Activated CD8-positive, alpha-beta memory T cell treated with anti-CD3 and anti-CD28 coated beads, Interleukin-2, amount 50 U/mL, for 24 hours (primary cell): ENCODE measurements around the gene ARHGAP15.

ENCODE experiments used
- DNase-seq: peaks from one replicate; pipeline ENCODE4 v3.0.0-alpha.2; 2020; ENCODE audit errors: extremely low read depth

Gene ARHGAP15

DNA sequence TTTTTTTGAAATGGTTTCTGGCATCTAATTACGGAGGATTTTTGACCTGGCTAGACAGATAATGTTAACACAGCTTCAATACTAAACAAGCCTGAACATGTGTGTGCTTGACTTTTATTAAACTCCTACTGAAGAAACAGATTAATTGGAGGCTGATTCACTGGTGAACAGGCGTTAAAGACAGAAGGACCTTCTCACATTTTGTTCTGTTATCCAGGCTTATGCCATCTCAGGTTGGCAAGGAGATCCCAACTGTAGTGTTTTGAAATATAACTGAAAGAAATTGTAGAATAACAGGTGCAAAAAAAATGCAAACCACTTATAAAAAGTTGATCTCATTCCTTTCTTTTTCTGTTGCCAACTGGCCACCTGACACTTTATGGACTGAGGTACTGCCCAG is 269.6 kb downstream of the ARHGAP15 start:
- no peak for DNase-seq

DNA sequence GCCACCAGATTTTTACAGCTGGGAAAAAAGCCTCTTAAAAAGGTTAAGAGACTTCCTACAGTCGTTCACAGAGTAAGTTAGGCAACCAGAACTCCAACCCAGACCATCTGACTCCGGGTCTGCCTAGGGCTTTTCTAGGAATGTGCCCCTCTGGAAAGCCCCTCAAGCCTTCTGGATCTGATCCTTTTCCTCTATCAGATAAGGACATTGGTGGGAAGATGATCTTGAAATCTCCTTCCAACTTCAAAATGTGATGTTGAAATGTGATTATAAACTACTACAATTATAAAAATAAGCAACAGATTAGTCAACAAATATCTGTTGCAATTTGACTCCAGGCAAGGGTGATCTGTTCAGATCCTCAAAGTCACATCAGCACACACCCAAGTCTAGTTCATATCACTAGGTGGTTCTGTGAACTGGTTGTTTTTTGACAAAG is 270.4 kb downstream of the ARHGAP15 start:
- DNase-seq = no peak

DNA sequence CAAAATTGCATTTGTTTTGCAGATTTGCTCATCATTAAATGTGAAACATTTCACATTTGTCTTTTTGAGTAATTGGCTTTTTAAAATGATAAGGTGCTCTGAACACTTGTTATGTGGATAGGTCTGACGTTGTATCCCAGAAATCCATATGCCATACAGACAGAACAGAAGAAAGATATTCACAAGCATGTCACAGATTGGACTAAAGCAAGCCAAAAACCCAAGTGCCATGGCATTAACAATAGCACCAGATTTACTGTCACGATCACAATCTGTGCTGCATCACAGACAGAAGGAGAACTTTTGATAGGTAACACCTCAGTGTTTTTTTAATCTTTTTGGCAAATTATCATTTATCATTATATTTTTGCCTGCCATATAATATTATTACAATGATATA is 272.6 kb downstream of the ARHGAP15 start:
- DNase-seq = no peak

DNA sequence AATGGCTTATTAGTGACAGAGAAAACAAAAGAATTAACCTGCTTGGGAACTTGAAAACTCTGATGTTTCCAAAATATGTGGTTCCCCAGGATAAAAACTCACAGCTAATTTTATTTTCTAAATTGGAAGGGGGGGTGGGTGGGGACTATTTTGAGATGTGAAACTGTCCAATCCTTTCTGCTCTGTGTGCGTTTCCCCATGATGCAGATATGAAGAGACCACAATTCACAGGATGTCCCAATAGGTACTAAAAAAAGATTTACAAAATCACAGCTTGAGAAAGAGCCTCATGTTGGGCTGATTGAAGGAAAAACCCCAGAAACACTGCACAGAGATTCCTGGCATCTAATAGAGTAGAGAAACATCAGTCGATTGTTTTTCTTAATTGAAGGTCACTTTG is 273.2 kb downstream of the ARHGAP15 start:
- DNase-seq = no peak

DNA sequence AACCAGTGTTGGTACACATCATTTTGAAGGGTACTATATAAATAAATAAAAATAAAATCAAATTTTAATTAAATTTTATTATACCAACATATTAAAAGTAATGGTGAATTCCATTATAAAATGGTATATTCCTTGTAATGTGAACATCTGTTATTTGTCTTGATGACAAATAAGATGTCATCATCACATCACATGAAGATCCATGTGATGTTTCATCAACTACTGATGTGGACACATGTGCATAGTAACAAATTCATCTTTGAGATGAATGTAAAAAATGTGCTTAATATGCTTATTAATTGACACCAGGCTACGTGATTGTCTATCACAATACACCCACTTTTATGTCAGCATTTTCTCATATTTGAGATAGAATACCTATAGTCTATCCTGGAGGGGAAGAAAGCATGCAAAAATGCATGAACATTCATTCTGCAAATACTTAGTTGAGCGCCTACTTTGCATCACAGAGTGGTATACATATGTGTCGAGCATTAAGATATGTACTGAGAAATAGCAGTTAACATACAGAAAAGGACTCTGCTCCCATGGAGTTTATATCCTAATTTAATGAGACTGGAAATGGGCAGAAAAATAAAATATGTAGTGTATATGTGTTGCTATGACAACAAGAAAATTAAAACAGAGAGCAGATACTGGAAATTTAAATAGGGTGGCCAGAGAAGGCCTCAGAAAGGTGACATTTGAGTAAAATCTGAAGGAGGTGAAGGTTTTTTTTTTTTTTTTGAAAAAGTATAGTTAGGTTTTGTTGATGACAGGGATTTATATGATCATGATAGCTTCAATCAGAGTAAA is 281.1 kb downstream of the ARHGAP15 start:
- DNase-seq = no peak

DNA sequence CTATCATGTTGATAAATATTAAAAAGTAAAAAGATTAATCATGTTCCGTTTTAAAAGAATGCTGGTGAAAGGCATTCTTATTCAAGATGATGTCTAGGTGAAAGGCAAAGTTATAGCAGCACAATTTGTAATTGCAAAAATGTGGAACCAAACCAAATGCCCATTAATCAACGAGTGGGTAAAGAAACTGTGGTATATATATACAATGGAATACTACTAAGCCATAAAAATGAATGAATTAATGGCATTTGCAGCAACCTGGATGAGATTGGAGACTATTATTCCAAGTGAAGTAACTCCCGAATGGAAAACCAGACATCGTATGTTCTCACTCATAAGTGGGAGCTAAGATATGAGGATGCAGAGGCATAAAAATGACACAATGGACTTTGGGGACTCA is 286.4 kb downstream of the ARHGAP15 start:
- DNase-seq = no peak

DNA sequence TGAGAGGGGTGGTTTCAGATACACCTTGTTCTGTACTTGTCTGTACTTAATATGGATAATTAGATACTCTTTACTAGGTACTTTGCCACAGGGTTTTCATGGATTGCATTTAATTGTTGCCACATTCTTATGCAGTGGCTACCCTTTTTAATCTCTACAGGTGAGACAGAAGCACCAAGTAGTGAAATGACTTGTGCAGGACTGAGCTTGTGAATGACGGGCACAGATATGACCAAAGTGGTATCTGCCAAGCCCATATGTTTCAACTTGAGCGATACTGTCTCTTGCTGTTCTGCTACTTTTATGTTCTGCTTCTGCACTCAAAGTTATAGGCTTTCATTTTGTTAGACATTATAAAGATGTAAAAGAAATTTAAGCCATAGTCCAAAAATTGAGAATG is 288.2 kb downstream of the ARHGAP15 start:
- no peak for DNase-seq

DNA sequence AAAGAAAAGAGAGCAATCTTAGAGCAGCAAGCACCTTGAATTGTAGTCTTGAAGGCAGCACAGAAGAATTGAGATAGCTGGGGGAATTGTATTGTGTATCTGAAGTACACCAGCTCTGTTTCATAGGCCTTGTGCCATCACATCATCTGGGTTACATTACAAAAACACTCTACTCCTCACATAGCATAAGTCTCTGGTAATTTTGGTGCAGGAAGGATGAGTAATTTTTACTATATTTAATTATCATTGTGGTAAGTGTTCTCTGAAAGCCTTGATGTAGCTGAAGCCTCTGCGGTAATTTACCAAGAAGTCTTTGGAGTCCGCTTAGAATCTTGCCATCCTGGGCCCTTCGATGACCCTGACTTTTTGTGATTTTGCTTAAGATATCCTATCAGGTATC is 291.1 kb downstream of the ARHGAP15 start:
- DNase-seq = no peak

DNA sequence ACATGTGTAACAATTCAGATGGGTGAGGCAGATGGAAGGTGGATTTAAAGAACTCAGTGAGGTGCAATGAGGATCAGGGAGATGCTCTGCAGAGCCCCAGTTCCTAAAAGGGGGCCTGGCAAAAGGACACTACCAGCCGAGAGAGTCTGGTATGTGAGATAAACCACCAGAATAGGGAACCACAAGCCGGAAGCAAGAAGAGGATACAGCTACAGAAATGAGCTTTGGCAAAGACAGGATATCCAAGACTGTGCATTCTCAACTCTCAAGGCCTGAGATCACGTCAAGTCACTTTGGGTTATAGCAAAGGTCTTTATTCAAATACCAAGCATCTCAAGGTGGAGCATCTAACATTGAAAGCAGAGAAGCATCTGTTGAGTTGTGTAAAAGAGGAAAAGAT is 293.5 kb downstream of the ARHGAP15 start:
- DNase-seq = no peak

DNA sequence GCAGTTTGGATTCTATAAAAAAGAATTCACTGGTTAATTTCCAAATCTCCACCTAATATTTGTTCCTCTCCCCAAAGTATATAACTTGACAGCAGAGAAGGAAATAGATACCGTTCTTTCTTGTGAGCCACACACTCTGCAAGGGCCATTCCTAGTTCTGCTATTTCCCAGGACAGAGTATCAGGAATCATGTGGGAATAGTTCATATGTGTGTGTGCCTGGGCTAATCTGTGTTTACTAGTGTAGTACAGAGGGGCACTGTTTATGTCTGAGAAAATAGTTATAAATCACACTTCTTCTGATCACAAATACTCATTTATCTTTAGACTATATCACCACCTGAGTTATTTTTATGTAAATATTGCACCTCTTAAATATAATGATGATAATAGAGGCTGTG is 296.7 kb downstream of the ARHGAP15 start:
- no peak for DNase-seq

DNA sequence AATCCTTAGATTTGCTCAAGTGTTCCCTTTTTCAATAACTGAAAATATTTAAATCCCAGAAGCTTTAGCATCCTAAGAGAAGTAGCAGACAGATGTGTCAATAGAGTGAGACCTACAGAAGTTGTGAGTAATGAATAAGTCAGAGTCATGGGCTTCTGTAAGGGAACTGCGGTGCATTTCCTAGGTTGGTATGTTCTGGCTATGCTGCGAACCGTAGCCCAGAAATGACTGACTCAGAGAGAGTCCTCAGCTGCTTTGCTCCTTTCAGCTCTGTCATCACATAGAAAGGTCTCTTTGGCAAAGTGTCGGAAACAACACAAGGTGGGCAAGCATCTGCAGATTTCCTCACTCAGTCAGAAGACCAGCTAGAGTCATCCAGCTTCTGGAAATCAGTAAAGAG is 297.1 kb downstream of the ARHGAP15 start:
- DNase-seq = no peak

DNA sequence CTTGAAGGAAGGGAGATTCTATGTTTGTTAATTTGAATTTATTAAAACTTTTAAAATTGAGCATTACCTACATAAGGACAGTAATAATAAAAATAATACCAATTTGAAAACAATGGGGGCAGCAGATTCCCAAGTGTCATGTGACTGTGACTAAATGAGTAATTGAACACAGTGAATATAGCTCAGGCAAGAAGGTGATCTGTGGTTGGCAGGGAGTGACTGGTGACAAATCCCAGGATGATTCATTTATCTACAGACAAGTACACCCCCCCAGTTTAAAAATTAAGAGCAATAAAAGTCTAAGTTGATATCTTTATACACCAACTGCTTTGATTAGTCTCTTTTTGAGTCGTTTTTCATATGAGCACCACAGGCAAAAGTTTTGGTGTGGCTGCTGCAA is 299.5 kb downstream of the ARHGAP15 start:
- no peak for DNase-seq

DNA sequence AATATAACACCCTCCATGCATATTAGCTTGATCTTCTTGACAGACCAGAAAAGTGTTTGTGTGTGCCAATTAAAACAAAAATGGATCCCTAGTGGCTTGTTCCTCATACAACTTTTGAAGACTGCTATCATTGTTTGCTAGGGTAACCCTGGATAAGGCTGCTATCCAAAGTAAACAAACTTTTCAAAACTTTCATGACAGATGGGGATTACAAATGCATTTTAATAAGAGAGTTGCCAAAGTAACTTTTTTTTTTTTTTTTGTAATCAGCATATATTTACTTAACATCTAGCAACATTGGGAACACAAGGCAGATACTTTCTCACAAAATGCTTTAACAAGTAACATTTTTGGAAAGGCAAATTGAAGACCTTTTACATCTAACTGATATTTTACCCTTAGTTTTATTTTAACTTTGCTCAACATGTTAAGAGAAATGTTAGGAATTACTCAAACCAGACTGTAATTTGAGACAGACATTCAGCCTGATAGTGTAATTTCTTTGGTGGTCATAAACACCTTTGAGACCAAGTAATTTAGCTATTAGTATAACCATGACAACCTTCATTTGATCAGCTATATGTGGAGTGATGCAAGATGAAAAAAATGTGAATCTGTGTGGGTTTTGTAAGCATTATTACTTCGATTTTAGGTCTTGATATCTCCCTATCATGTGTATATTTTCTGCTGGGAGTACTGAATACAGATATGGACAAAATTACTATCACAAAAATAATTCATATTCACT is 300.9 kb downstream of the ARHGAP15 start:
- no peak for DNase-seq

DNA sequence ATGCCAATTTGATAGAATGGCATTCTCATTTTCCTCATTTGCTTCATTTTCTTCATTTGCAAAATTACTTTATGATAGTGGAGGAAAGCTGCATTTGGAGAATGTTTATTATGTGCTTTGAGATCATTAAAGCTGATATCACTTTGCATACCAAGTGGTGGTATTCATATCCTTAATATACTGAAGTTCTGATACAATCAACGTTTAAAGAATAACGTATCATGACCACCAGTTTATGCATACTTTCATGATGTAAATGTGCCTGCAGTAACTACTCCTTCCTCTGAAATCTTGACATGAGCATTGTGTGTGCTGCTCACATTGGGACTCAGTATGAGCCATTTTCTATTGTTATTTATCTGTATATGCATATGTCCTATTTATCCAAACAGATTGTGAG is 302.1 kb downstream of the ARHGAP15 start:
- no peak for DNase-seq

DNA sequence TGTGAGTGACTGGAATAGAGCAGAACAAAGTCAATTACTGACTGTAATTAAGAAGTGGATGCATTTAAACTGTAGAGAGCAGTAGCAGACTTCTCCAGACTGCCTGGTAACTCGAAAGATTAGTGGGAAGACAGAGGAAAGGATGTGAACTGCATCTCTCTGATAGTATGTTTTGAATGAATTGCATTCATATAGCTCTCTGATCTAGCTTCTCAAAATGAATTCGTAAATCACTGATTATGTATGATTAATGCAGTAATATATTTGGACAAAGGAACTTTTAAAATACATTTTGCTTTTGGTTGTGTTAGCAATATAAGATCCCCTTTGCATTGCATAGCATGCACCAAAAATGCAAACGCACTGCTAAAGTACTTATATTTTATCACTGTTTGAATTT is 304.0 kb downstream of the ARHGAP15 start:
- DNase-seq = no peak

DNA sequence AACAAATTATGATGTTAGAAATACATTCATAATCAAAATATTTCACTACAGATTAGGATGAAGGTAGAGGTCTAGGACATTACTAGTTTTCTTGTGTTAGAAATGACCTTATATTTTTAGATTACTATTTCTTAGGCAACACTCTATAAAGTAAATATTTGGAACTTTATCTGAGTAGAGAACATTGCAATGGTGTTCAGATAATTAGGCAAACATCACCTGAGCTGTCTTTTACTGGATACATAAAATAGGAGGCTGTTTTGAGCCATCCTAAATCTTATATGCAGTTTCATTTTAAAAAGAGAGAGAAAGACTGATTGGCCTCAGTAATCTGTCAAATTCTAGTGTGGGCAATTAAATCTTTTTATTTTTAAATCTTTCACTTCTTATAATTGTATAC is 304.6 kb downstream of the ARHGAP15 start:
- DNase-seq = no peak

DNA sequence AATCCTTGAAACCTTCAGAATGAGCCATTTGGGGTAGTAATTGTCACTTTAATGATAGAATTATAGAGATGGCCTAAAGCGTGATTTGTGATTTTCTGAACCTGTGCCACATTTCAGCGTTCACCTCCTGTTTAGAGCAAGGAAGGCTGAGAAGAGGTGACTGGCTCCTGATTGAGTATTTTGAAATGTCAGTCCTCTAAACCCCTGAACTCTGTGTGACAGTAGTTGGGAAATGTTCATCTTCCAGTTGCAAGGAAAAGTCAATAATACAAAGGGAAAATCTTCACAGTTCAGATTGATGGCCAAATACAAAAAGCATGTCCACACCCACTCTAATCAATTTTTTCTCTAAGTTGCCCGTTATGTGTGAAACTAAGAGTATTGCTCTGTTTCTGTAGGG is 305.2 kb downstream of the ARHGAP15 start:
- no peak for DNase-seq

DNA sequence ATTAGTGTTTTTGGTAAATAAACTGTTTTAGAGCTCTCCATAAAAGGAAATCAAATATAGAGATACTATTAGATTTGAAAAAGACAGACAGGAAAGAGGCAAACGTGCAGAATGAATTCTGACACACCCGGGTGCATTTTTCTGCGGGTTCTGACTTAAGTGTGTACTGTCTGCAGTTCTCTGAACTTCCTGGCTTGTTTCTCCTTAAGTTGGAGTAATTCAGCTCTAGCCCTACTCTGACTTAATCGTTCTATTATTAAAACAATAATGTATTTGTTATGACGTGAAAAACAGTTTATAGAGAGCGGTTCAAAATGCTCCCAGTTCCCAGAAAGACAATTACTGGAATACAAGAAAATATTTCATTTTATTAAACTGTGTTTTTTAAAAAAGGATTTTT is 305.9 kb downstream of the ARHGAP15 start:
- DNase-seq = no peak

DNA sequence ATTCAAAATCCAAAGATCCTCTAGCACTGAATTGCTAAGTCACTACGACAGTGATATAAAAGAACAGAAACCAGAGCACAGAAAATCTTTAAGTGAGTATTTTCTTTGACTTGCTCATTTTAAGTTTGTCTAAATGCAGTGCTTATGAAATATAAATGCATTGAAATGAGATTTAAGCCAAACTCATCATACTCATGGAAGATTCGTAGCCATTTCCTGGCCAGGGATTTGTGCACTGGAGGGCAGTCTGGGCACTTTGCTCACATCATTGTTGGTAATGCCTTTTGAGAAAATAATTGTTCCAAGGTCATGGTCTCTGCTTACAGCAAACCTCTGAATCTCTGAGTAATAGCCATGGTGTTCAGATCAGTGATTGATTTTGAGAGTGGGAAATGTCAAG is 307.7 kb downstream of the ARHGAP15 start:
- DNase-seq = no peak

DNA sequence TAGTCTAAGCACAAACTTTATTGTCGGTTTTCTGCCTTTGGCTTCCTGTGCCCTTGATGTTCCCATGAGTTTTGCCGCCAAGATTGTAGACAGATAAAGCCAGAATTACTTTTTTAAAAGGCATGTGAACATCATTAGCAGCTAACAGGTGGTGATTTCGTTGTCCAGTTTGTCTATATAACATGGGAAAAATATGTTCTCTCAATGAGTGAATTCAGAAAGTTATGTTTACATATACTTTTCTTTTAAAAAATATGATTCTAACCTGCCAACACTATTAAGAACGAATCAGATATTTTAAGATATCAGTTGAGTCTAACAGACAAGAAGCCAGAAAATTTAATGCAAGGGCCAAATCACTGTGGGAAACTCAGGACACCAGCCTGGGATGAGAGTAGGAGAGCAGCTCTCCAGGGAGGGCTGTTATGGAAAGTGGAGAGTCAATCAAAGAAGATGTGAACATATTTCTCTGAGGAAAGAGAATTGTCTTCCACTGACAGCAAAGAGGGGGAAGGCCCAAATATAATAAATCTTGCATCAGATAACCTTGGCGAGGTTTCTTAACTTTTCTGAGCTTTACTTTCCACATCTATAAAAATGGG is 311.3 kb downstream of the ARHGAP15 start:
- no peak for DNase-seq

DNA sequence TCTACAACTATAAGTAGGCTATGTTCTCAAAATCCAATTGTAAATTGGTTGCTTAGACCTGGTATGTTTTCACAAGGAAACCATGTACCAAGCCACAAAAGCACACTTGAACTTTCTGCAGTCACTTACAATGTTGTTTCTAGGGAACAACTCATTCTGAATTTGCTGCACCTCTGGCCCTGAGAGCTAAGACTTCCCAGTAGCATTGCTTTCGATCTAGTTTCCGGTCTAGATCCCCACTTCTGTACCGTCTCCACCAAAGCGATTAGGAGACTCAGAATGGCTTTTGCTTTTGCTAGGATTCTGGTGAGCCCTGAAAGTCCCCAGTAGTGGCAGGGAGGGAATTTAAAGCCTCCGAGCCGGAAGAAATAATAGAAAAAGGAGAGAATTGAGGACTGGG is 313.0 kb downstream of the ARHGAP15 start:
- DNase-seq = no peak

DNA sequence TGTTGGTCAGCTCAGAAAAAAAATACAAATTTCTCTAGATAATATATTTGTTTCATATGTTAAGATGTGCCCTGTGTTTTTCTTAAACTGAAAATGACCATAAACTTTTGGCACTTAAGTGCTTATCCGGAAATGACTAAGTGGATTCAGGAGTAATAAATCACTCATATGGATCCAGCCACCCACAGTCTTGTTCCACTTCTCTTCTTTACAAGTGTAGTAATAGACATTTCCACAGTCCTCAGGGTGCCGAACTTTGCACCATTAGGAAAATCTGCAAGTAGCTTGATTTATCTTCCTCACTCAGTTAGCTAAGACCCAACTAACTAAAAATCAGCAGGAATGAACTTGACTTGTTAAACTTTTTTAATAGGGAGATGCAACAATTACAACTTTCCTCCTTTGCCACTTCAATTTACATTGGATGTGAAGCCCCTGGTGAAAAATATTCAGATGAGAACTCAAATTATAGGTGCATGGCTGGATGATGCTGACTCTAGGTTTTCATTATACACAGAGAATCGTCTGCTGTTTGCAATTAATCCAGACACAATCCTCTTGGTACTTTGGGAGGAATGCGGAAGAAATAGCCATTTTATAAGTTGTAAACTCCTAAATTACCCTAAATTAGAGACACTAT is 322.5 kb downstream of the ARHGAP15 start:
- no peak for DNase-seq
